HG03378 (cell line): ENCODE measurements around the gene GPX2.

Experiments used
- ATAC-seq: cut with Tn5 transposase; IDR thresholded peaks from one replicate; pipeline ENCODE4 v1.9.1; 2021; ENCODE audit warnings: mild to moderate bottlenecking, moderate library complexity; ENCODE audit not compliant: unreplicated experiment

Gene GPX2

GRCh38 chr14:64942531-64943111 lies at the start of gene GPX2:
Gene GPX2, minus strand, starts transcription at chr14:64942745. Its CDS starts 19 bp downstream, at chr14:64942726.
- no peak for ATAC-seq

DNA sequence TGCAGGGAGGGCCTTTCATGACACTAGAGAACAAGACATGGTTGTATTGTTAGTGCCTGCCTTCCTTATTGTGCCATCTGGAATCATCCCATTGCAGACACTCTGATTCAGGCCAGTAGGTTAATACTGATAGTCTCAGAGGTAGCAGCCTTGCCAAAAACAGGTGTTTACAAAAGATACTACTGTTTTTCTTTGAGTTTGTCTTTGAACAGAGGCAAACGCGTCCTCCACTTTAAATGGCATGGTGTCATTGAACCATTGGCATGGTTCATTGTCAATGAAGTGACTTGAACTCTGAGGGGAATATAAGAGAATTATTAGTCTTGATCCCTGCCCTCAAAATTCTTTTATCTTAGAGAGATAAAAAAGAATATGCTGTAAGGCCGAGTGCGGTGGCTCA lies 48.4 kb upstream of the GPX2 start:
- no peak for ATAC-seq

DNA sequence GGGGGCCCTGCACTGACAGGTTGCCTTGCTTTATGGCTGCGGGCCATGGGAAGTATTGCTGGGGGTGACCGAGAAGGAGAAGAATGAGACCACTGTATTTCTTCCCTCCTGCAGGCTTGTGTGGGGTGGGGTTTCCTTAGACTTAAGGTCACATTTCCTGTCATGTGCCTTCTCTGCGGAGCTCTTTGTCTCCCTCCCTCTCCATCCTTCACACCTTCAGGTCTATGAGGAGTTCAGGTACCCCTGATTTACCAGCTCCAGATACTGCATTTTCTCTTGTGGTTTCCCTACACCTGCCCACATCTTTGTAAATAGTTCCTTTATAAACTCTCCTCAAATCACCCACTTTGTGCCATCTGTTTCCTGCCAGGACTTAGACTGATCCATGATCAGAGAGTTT lies 47.8 kb upstream of the GPX2 start:
- ATAC-seq, result no peak

DNA sequence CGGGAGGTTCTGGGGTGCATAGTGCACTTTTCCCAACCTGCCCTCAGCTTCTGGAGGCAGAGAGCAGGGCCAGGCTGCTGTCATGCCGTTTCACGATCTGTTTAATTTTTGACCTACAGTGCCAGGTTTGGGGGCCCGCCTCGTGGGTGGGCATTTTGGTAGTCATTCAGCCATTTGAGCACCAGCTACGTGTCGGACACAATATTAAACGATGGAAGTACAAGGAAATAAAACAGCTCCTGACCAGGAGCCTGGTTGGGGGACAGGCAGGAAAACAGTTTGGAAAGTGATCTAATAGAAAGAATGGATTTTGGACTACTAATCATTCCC lies 44.9 kb upstream of the GPX2 start:
- ATAC-seq, result peak; percentile 1

GRCh38 chr14:64986648-64987437 lies 44.3 kb upstream of the GPX2 start, which contains the start of gene FNTB:
Gene FNTB, plus strand, starts transcription at chr14:64986895. Its CDS starts 59 bp downstream, at chr14:64986954.
- ATAC-seq, result peak; percentile 73

DNA sequence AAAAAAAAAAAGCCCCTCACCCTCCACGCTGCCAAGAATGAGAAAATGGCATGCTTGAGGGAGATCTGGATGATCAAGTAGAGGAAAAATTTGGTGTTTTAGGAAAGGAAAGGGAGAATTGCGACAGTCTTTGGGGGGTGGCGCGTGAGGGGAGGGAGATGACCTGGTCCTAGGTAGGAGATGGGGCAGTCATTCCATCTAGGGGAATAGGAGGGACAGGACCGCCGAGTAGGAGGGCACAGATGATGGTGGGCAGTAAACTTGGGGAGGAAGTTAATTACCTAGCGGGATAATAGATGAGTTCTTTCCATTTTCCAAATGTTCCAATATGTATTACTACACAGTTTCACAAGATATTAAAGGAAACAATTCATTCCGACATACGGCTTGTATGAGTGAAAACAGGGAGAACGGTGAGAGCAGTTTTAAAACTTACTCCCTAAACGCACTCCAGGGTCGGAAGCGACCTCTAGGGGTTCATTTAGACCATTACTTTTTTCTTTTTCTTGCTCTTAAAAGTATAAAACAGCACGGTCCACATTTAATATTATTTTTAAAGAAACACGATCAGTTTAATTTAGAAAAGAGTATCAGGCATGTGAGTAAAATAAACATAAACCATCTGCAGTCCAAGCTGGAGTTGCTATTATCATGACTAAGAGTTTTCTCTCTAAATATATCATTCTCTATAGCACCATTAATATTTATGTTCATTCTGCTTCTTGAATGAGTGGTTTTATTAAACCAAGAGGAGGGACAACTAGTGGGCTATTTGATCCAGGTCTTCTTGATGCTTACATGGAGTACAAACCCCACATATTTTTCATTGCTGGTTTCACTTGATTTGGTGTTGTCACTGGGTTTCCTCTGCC lies 41.1 kb upstream of the GPX2 start:
- ATAC-seq, result no peak

DNA sequence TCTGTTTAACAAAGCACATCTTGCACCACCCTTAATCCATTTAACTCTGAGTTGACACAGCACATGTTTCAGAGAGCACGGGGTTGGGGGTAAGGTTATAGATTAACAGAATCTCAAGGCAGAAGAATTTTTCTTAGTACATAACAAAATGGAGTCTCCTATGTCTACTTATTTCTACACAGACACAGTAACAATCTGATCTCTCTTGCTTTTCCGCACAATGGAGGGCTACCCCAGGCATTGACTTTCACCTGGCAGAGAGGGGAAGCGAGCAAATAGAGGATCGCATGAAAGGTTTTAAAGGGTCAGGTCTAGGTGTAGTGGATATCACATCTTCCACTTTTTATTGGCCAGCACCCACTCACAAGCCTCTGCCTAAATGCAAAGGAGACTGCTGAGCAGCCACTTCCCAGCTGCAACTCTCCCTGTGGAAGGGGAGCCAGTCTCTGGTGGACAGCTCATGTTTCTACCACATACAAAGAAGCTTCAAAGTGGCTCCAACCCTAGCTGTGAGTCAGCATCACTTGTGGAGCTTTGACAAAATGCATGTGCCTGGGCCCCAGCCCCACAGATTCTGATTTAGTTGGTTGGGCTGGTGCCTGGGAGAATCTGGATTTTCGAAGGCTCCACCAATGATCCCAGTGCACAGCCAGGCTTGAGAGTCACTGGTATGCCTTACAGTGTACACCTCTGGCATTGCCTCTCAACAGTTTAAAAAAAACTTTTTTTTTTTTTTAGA lies 37.0 kb upstream of the GPX2 start:
- ATAC-seq, result no peak

DNA sequence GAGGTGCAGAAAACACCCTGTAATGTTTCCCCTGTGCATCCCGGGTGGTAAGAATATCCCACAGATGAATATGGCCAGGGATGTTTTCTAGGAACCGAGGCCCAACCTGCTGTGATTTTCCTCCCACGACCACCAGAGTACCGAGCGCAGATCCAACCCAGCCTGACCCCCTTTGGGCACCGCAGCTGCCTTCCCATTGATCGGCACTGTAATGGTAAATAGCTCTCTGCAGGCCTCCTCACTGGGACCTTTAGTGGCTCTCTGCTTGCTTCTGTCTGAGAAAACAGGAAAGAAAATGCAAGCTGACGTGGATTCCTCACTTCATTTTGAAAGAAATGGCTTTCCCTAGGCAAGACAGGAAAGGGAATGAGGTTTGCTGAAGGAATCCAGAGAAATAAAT lies 32.0 kb upstream of the GPX2 start:
- no peak for ATAC-seq

DNA sequence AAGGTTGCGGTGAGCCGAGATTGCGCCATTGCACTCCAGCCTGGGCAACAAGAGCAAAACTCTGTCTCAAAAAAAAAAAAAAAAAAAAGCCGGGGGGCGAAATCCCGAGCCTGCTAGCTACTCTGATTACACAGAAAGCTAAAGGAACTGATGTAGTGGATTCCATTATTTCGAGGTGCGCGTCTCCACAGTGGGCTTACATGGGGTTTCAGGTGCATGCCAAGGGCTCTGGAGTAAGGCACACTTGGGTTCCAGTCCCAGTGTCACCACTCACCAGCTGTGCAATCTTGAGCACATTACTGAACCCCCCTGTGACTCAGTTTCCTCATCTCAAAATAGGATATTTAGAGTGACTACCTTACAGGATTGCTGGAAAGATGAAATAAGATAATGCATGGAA lies 31.3 kb upstream of the GPX2 start:
- no peak for ATAC-seq

DNA sequence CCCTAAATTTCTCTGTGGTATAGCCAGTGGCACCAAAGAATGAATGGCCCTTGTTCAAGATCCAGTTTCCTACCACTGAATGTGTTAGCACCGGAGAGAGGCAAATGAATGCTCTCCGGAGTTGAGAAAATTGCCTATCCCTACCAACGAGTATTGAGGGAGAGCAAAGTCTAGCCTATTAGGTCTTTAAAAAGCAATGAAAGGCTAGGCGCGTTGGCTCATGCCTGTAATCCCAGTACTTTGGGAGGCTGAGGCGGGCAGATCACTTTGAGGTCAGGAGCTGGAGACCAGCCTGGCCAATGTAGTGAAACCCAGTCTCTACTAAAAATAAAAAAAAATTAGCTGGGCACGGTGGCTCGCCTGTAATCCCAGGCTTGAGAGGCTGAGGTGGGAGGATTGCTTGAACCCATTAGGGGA lies 30.5 kb upstream of the GPX2 start:
- no peak for ATAC-seq

DNA sequence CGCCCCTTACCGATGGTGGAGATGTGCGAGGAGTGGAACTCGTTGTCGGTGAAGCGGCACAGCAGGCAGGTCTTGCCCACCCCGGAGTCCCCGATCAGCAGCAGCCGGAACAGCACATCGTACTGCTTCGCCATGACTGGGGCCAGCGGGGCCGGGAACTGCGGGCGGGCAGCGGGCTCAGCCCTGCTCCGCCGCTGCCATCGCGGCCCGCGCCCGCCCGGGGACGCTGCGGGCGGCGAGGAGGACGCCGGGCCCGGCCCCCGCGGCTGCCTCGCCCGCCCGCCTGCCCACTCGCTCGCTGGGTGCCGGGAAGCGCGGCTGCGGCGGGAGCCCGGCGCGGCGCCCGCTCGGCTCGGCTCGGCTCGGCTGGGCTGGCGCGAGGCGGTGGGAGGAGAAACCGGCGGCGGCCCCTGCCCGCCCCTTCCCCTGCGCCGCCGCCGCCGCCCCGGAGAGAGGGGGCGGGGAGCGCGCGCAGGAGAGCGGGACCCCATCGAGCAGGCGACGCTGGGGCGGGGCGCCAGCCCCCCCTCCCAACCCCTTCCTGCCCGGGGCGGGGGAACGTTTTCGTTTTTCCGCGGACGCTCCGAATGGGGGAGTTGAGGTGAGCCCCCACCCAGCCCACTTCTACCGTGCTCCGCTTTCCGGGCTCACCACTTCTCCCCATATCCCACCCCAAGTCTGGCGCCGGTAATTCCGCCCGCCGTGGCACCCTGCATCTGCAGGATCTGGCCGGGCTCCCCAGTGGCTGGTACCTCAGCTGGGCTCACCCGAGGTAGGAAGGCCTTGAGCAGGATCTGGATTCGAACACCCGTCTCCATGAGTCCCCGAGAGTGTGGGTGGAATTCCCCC lies 29.6 kb upstream of the GPX2 start, which contains the start of gene RAB15:
Gene RAB15, minus strand, starts transcription at position 394 of the 849 bp plus-strand sequence. Its CDS starts 260 bp downstream, at position 134.
- no peak for ATAC-seq

DNA sequence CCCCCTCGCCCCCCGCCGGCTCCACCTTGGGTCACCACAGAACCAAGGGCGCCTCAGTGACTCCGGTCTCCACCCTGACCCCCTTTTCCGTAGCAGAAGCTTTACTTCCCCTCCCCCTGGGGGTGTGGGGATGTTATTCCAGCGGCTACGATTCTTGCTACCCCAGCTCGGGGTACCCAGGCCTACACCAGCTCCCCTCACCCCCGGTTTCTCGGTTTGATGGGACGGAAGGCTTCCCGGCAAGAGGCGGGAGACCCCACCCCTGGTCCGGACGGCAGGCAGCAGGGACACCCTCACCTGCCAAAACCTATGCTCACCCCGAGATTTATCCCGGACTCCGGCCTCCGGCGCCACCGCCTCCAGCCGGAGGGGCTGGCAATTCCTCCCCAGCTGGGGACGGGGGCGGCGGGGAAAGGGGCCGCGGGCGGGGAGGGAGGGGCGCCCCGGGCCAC lies 29.0 kb upstream of the GPX2 start:
- ATAC-seq, result no peak

GRCh38 chr14:64970776-64971477 lies 28.4 kb upstream of the GPX2 start:
- no peak for ATAC-seq

GRCh38 chr14:64970041-64970440 lies 27.5 kb upstream of the GPX2 start:
- ATAC-seq, result no peak

DNA sequence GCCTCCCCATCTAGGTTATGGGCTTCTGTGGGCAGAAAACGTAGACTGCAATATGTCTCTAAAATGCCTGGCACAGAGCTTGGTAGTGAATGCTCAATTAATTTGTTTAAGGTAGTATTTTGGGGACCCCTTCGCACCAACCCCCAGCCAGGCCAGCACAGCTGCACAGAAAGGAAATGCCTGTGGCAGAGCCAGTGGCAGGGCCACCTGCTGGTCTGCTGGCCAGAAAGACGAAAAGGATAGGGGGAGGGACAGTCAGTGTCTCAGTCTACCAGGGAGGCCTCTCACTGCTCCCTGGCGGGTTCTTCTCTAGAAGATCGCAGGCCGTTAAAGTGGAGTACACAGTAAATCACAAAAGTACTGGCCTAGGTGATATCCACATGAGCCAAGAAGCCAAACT lies 26.1 kb upstream of the GPX2 start:
- ATAC-seq, result no peak

GRCh38 chr14:64968167-64968566 lies 25.6 kb upstream of the GPX2 start:
- ATAC-seq, result no peak

DNA sequence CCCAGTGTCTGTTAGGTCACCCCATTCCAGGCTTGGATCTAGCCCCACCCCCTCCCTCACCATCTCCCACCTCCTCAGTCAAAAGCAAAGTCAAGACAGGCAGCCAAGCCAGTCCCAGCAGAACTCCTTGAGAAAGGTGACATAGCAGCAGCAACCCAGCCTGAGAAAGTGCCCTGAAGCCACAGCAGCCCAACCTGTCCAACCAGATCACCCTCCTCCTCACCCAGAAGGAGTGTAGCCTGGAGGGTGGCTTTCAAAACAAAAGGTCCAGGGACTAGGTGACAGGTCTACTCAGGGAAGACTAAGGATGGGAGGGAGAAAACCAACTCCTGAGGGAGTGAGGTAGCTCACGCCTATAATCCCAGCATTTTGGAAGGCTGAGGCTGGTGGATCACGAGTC lies 24.4 kb upstream of the GPX2 start:
- ATAC-seq, result no peak

DNA sequence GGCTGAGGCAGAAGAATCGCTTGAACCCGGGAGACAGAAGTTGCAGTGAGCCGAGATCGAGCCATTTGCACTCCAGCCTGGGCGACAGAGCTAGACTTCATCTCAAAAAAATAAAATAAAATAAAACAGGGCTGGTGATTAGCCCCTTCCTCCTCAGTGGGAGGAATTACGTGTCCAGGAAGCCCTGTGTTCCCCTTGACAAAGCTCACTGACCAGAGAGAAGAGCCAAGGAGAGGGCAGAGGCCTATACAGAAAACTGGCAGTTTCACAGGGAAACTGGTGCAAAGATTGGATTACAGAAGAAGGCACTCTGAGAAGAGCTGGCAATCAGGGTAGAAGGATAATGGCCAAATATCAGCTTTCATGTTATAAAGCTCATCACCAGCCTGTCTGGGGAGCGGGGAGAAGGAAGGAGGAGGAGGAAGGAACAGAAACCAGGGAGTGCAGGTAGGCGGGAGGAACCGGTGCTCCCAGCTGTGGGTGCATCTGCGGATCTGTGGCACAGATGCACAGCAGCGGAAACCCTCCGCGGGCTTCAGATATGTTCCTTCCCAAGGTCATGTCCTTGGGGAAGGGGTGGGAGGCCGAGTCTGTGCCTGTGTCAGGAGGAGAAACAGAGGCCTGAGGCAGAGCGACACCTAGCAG lies 22.9 kb upstream of the GPX2 start:
- no peak for ATAC-seq

- ATAC-seq, result no peak
Observed at GRCh38 chr14:64963611-64964010, 21.1 kb upstream of the GPX2 start.
